Loucy (cell line): ENCODE measurements around the gene KNDC1.

Source experiments
- H2AFZ ChIP-seq: fragments of 200-600 bp; sonication (generic); 2 replicates; pipeline ENCODE4 v1.6.0; 2016; ENCODE audit warnings: antibody characterized with exemption, mild to moderate bottlenecking, low read length, moderate library complexity
- H3F3A ChIP-seq: fragments of 200-600 bp; 2 replicates; pipeline ENCODE4 v1.6.0; 2016; ENCODE audit warnings: antibody characterized with exemption, low read depth, mild to moderate bottlenecking
- H3K27me3 ChIP-seq: fragments of 200-600 bp; sonication (generic); 2 replicates; pipeline ENCODE4 v1.6.1; 2014; ENCODE audit warnings: low read length, mild to moderate bottlenecking; ENCODE audit not compliant: insufficient read depth, poor library complexity, severe bottlenecking
- H3K36me3 ChIP-seq: fragments of 200-600 bp; sonication (generic); 2 replicates; pipeline ENCODE4 v1.6.1; 2016; ENCODE audit warnings: low read length; ENCODE audit not compliant: insufficient read depth
- H3K4me1 ChIP-seq: fragments of 200-600 bp; sonication (generic); 2 replicates; pipeline ENCODE4 v1.5.1; 2014; ENCODE audit warnings: low read length, mild to moderate bottlenecking; ENCODE audit not compliant: insufficient read depth, poor library complexity, severe bottlenecking
- H3K4me2 ChIP-seq: fragments of 200-600 bp; sonication (generic); 2 replicates; pipeline ENCODE4 v1.6.0; 2014; ENCODE audit warnings: antibody characterized with exemption, low read length, low read depth, mild to moderate bottlenecking; ENCODE audit not compliant: poor library complexity, severe bottlenecking
- H3K4me3 ChIP-seq: fragments of 200-600 bp; sonication (generic); 2 replicates; pipeline ENCODE4 v1.5.1; 2014; ENCODE audit warnings: low read length, mild to moderate bottlenecking, mixed read lengths; ENCODE audit not compliant: poor library complexity, severe bottlenecking
- H3K79me2 ChIP-seq: fragments of 200-600 bp; sonication (generic); 2 replicates; pipeline ENCODE4 v1.6.1; 2014; ENCODE audit warnings: low read length; ENCODE audit not compliant: insufficient read depth
- H3K9ac ChIP-seq: fragments of 200-600 bp; sonication (generic); 2 replicates; pipeline ENCODE4 v1.6.0; 2014; ENCODE audit warnings: mild to moderate bottlenecking, low read depth, low read length, moderate library complexity; ENCODE audit not compliant: poor library complexity, severe bottlenecking
- H3K9me2 ChIP-seq: fragments of 200-600 bp; sonication (generic); replicated peaks from 2 replicates; pipeline ENCODE4 v1.6.1; 2016; ENCODE audit warnings: low read depth, low read length, mixed read lengths
- H3K9me3 ChIP-seq: fragments of 200-600 bp; sonication (generic); 2 replicates; pipeline ENCODE4 v1.6.1; 2014; ENCODE audit warnings: mild to moderate bottlenecking, antibody characterized with exemption, low read length, low read depth; ENCODE audit not compliant: insufficient read depth
- H4K20me1 ChIP-seq: fragments of 200-600 bp; sonication (generic); 2 replicates; pipeline ENCODE4 v1.6.0; 2014; ENCODE audit warnings: antibody characterized with exemption, low read length, mild to moderate bottlenecking; ENCODE audit not compliant: insufficient read depth, poor library complexity, severe bottlenecking
- CTCF ChIP-seq: fragments of 200-600 bp; sonication (generic); conservative IDR thresholded peaks from 2 replicates; pipeline ENCODE4 v1.5.1; 2014; ENCODE audit warnings: mild to moderate bottlenecking, antibody characterized with exemption, low read length
- EZH2phosphoT487 ChIP-seq: fragments of 200-600 bp; IDR thresholded peaks from 2 replicates; pipeline ENCODE4 v1.6.1; 2018; ENCODE audit warnings: antibody characterized with exemption, mild to moderate bottlenecking, moderate library complexity, borderline replicate concordance

KNDC1 gene

DNA sequence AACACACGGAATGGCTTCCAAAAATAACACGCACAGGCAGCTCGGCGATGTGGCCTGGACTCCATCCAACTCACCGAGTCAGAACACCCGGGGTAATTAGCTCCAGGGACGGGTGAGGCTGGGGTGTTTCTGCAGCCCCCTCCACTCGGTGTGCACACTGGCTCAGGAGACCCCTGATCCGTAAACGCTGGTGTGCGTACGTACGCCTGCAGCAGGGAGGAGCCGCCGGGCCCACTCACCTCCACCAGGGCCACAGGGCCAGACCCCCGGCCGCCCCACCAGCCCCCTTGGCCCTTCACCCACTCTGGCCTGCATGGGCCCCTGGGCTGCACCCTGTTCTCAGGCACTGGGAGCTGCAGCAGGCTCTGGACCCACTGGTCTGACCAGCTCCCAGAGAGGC, 47.6 kb downstream of the KNDC1 start:
- no peak overlapping the region for H2AFZ ChIP-seq
- no peaks in the 10 kb centered on the region for H4K20me1 ChIP-seq
- H3K27me3 ChIP-seq, result no peaks in the 10 kb centered on the region
- no peaks in the 10 kb centered on the region for H3F3A ChIP-seq
- H3K9ac ChIP-seq, result no peak overlapping the region
- no peaks in the 10 kb centered on the region for H3K4me1 ChIP-seq
- no peak overlapping the region for H3K4me3 ChIP-seq
- TF ChIP-seq EZH2phosphoT487, result no peak
- TF ChIP-seq CTCF, result no peak
- H3K4me2 ChIP-seq, result no peak overlapping the region
- H3K79me2 ChIP-seq, result no peaks in the 10 kb centered on the region
- no peaks in the 10 kb centered on the region for H3K36me3 ChIP-seq
- H3K9me2 ChIP-seq, result no peaks in the 10 kb centered on the region
- peaks cover 8% of the 10 kb centered on the region; the same call in 1 of the 2 replicates for H3K9me3 ChIP-seq

- H3K36me3 ChIP-seq, result no peaks in the 10 kb centered on the region
- no peaks in the 10 kb centered on the region for H3F3A ChIP-seq
- H3K4me3 ChIP-seq, result no peak overlapping the region
- no peaks in the 10 kb centered on the region for H3K9me2 ChIP-seq
- peaks cover 10% of the 10 kb centered on the region; the same call in 1 of the 2 replicates for H3K9me3 ChIP-seq
- no peaks in the 10 kb centered on the region for H3K27me3 ChIP-seq
- no peak overlapping the region for H2AFZ ChIP-seq
- H3K4me1 ChIP-seq, result no peaks in the 10 kb centered on the region
- no peak overlapping the region for H3K4me2 ChIP-seq
- H3K9ac ChIP-seq, result no peak overlapping the region
- H3K79me2 ChIP-seq, result no peaks in the 10 kb centered on the region
- no peaks in the 10 kb centered on the region for H4K20me1 ChIP-seq
- TF ChIP-seq CTCF (no peak), EZH2phosphoT487 (no peak)
Observed at GRCh38 chr10:133208466-133208865, 48.4 kb downstream of the KNDC1 start.

- Histone ChIP-seq H3K4me1 (no peaks in the 10 kb centered on the region), H2AFZ (no peak overlapping the region), H3K9me3 (peaks cover 11% of the 10 kb centered on the region; the same call in 1 of the 2 replicates), H3K9me2 (no peaks in the 10 kb centered on the region), H3K9ac (no peak overlapping the region), H3K36me3 (no peaks in the 10 kb centered on the region), H3F3A (no peaks in the 10 kb centered on the region), H3K4me2 (no peak overlapping the region), H3K79me2 (no peaks in the 10 kb centered on the region), H3K27me3 (no peaks in the 10 kb centered on the region), H4K20me1 (no peaks in the 10 kb centered on the region), H3K4me3 (no peak overlapping the region)
- TF ChIP-seq EZH2phosphoT487 (no peak), CTCF (no peak)
Observed at GRCh38 chr10:133209117-133209516, 49.1 kb downstream of the KNDC1 start.
